Parathyroid adenoma (tissue), 2 donors: ENCODE data around the gene FAM181A.

Experiments used
- H2AFZ ChIP-seq: fragments of 300-600 bp; sonication (generic); one replicate; pipeline ENCODE4 v1.7.0; 2017; ENCODE audit warnings: antibody characterized with exemption, mild to moderate bottlenecking
- H3K27ac ChIP-seq: fragments of 300-600 bp; sonication (generic); one replicate; pipeline ENCODE4 v1.7.0; 2017
- H3K27me3 ChIP-seq: fragments of 300-600 bp; sonication (generic); one replicate; pipeline ENCODE4 v1.7.0; 2017; ENCODE audit warnings: low read length; ENCODE audit not compliant: control insufficient read depth, insufficient read depth
- H3K36me3 ChIP-seq: fragments of 300-600 bp; sonication (generic); one replicate; pipeline ENCODE4 v1.7.0; 2017; ENCODE audit warnings: low read length; ENCODE audit not compliant: control insufficient read depth, insufficient read depth
- H3K4me1 ChIP-seq: fragments of 300-600 bp; sonication (generic); one replicate; pipeline ENCODE4 v1.7.0; 2017; ENCODE audit warnings: control low read depth
- H3K4me2 ChIP-seq: fragments of 300-600 bp; sonication (generic); one replicate; pipeline ENCODE4 v1.7.0; 2017; ENCODE audit warnings: low read length
- H3K4me3 ChIP-seq: fragments of 300-600 bp; sonication (generic); one replicate; pipeline ENCODE4 v1.7.0; 2017; ENCODE audit warnings: low read depth, low read length
- H3K79me2 ChIP-seq: fragments of 300-600 bp; sonication (generic); one replicate; pipeline ENCODE4 v1.7.0; 2017; ENCODE audit warnings: control low read depth
- H3K9ac ChIP-seq: fragments of 300-600 bp; sonication (generic); one replicate; pipeline ENCODE4 v1.7.0; 2017; ENCODE audit warnings: mild to moderate bottlenecking
- H3K9me3 ChIP-seq: fragments of 300-600 bp; sonication (generic); one replicate; pipeline ENCODE4 v1.7.0; 2017; ENCODE audit warnings: low read length; ENCODE audit not compliant: control insufficient read depth
- CTCF ChIP-seq: fragments of 300-600 bp; sonication (generic); IDR thresholded peaks from one replicate; pipeline ENCODE4 v1.7.0; 2017; ENCODE audit warnings: antibody characterized with exemption, mild to moderate bottlenecking
- donor health status: primary hyperparathyroidism.

The FAM181A gene

GRCh38 chr14:93954900-93955849 is 28.0 kb downstream of the FAM181A start:
- Histone ChIP-seq H3K36me3 (no peaks in the 10 kb centered on the region), H3K9me3 (no peaks in the 10 kb centered on the region), H3K79me2 (no peaks in the 10 kb centered on the region), H3K9ac (no peak overlapping the region), H2AFZ (no peak overlapping the region), H3K27ac (no peak overlapping the region), H3K27me3 (no peaks in the 10 kb centered on the region), H3K4me3 (no peak overlapping the region), H3K4me2 (no peak overlapping the region), H3K4me1 (peaks cover 8% of the 10 kb centered on the region)
- TF ChIP-seq CTCF: no peak

GRCh38 chr14:93955850-93956481 is 28.8 kb downstream of the FAM181A start:
- Histone ChIP-seq H3K4me3 (no peak overlapping the region), H3K36me3 (no peaks in the 10 kb centered on the region), H3K27ac (no peak overlapping the region), H3K4me2 (no peak overlapping the region), H3K9me3 (no peaks in the 10 kb centered on the region), H2AFZ (no peak overlapping the region), H3K27me3 (no peaks in the 10 kb centered on the region), H3K4me1 (peaks cover 8% of the 10 kb centered on the region), H3K79me2 (no peaks in the 10 kb centered on the region), H3K9ac (no peak overlapping the region)
- no peak for TF ChIP-seq CTCF

GRCh38 chr14:93956514-93957332 is 29.6 kb downstream of the FAM181A start:
- Histone ChIP-seq H3K27ac (no peak overlapping the region), H3K4me3 (no peak overlapping the region), H2AFZ (no peak overlapping the region), H3K4me2 (no peak overlapping the region), H3K9ac (no peak overlapping the region), H3K36me3 (no peaks in the 10 kb centered on the region), H3K79me2 (no peaks in the 10 kb centered on the region), H3K4me1 (peaks cover 8% of the 10 kb centered on the region), H3K9me3 (no peaks in the 10 kb centered on the region), H3K27me3 (no peaks in the 10 kb centered on the region)
- no peak for TF ChIP-seq CTCF

GRCh38 chr14:93957333-93957710 is 30.2 kb downstream of the FAM181A start:
- peaks cover 8% of the 10 kb centered on the region for H3K4me1 ChIP-seq
- no peak overlapping the region for H2AFZ ChIP-seq
- no peak overlapping the region for H3K27ac ChIP-seq
- H3K36me3 ChIP-seq: no peaks in the 10 kb centered on the region
- H3K27me3 ChIP-seq: no peaks in the 10 kb centered on the region
- no peak overlapping the region for H3K4me2 ChIP-seq
- no peaks in the 10 kb centered on the region for H3K9me3 ChIP-seq
- H3K9ac ChIP-seq: no peak overlapping the region
- no peaks in the 10 kb centered on the region for H3K79me2 ChIP-seq
- TF ChIP-seq CTCF: no peak
- no peak overlapping the region for H3K4me3 ChIP-seq
